NCI-H748 (cell line): ENCODE measurements around the gene STIM1.

Experiments used
- DNase-seq: peaks from one replicate; lab custom pipeline; 2025; ENCODE audit not compliant: unreplicated experiment; lab: John Stamatoyannopoulos, UW

Gene STIM1

DNA sequence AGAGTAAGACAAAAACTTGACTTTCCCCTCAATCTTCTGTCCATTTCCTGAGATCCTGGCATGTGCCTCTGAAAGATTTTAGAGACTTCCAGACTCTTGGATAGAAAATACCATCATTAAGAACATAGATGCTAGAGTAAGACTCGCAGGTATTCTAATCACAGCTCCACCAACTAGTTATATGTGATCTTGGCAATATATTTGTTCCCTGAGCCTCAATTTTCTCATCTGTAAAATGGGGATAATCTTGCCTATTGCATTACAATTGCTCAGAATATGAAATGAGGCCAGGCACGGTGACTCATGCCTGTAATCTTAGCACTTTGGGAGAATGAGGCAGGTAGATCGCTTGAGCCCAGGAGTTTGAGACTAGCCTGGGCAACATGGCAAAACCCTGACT is 25.4 kb upstream of the STIM1 start:
- DNase-seq, result no peak

- no peak for DNase-seq
These were observed 24.7 kb upstream of the STIM1 start for GRCh38 chr11:3830730-3831129.

DNA sequence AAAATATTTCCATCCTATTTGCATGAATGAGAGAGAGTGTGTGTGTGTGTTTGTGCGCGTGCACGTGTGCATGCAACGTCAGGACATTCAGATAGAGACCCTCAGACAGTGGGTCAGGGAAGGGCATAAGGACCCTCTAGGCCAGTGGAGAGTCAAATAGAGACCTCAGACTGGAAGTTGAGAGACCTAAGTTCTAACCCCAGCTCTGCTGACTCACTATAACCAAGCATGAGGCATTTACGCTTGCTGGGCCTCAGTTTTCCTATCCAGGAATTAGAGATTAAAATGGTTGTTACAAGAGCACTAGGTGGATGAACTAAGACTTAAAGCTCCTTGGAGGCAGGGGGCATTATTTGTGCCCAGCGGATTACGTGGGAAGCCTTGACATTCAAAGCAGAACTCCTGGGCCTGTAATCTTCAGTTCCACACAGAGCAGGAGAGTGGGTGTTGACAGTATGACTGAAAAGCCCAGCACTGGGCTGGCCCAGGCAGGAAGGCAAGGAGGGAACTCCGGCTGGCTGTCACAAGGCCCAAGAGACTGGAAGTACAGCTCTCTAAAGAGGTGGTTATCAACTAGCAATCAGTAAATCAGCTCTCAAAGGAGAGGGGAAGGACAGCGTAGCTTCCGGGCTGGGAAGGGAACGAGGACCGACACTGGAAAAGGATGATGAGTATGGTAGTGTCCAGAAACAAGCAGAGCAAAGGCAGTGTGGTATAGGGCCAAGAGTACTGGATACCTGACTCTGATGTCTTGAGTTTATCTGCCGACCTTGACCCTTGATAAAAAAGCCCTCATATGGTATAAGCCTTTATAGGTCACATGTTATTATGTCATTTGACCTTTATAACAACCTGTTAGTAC is 23.9 kb upstream of the STIM1 start:
- no peak for DNase-seq

DNA sequence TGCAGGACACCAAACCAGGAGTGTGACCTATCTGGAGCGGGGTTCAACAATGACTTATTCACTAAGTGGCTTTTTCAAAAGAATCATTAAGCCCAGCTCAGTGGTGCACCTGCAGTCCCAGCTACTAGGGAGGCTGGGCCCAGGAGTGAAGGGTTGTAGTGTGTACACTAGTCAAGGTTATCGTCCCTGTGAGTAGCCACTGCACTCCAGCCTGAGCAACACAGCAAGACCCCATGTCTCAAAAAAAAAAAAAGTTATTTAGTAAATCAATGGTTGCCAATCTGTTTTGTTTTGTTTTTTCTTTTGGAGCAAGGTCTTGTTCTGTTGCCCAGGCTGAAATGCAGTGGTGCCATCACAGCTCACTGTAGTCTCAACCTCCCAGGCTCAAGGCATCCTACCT is 22.6 kb upstream of the STIM1 start:
- no peak for DNase-seq

DNA sequence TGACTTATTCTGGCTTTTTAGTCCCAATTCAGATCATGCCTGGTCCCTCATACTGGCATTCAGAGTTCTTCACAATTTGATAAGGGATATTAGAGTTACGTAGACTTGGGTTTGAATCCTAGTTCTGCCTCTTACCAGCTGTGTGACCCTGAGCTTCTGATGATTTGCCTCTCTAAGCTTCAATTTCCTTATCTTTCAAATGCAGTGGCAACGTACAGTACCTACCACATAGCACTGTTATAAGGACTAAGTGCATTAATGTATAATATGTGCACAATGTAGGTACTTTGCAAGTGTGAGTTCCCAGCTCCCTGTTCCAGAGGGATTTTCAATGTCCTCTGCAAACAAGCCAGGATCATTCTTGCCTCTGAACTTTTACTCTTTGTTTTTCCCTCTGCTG is 22.0 kb upstream of the STIM1 start:
- no peak for DNase-seq

- DNase-seq, result no peak
These were observed 21.2 kb upstream of the STIM1 start for GRCh38 chr11:3834349-3834663.

DNA sequence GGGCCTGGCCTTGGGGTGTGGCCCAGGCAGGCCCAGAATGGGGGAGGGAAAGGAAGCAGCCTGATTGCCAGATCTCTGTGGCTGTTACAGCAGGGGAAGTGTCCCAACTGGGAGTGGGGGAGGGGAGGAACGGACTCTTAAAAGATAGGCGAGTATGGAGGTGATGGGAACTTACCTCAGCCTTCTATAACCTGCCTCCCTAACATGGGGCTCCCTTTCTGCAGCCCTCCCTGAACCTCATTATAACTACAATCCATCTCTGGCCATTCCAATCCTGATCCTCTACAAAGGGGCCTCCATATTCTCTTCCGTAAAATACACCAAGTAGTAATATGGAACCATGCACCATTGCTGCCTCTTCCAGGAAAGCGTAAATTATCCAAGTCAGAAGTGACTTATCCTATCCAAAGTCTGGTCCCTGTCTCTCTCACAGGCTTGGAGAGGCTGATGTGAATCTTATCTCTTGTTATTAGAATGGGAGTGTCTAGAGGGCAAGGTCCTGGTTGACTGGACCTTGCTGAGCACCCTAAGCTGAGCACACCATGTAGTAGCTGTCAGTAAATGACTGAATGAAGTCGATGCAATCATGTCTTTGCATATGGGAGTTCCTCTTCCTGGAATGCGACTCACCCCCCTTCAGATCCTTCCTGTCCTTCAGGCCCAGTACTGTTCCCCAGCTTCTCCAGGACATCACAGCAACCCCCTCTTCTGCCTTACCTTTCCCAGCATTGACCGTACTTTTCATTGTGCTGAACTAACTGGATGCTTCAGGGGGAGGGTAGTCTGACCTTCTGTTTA is 20.6 kb upstream of the STIM1 start:
- DNase-seq, result no peak

DNA sequence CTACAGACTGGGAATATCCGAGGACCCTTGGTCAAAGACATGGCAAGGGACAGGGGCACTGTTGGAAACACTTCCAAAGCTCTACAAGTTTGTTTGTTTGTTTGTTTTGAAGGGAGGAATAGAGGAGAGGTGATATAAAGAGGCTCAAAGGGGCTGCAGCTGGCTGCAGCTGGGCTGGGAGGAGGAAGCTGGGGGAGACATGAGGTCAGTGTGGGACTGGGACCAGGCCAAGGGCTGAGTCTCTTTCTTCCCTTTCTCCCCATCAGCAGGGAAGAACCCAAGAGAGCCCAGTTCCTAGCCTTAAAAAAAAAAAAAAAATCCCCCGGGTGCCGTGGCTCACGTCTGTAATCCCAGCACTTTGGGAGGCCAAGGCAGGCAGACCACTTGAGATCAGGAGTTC is 19.7 kb upstream of the STIM1 start:
- DNase-seq, result no peak

DNA sequence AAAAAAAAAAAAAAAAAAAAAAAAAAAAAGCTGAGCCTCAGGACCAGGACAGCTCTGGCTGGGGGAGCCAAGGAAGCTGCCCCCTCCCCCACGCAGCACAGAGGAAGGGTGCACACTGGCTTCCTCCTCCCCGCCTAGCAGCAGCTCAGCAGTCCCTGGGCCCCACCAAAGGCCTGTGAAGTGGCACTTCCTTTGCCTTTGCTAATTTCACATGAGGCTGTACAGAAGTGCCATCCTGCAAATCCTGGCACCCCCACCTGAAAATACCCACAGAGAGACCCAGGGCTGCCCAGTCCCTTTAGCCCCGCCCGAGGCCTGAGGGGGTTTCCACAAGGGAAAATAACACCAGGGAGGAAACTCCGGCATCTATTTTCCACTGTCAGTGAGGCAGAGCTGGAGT is 18.6 kb upstream of the STIM1 start:
- DNase-seq, result no peak

DNA sequence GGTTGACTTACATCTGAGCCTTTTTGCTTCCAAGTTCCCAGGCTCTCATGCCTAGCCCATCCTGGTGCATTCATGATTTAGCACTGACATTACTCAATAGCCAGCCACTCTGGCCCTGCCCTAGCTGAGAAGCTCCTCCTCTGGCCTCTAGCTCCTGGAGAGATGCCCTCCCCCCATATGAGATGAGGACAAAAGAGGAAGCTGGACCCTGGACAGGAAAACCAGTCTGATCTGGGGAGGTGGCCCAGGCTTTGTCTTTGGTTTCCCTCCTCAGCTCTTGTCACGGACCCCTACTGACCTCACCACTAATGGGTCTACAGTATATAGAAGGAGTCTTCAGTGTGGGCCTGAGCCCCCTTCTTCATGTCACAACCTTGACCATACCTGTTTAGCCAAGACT is 17.7 kb upstream of the STIM1 start:
- DNase-seq, result no peak

GRCh38 chr11:3838504-3838903 is 17.0 kb upstream of the STIM1 start:
- DNase-seq, result no peak

GRCh38 chr11:3840004-3840869 is 15.2 kb upstream of the STIM1 start:
- DNase-seq, result no peak

DNA sequence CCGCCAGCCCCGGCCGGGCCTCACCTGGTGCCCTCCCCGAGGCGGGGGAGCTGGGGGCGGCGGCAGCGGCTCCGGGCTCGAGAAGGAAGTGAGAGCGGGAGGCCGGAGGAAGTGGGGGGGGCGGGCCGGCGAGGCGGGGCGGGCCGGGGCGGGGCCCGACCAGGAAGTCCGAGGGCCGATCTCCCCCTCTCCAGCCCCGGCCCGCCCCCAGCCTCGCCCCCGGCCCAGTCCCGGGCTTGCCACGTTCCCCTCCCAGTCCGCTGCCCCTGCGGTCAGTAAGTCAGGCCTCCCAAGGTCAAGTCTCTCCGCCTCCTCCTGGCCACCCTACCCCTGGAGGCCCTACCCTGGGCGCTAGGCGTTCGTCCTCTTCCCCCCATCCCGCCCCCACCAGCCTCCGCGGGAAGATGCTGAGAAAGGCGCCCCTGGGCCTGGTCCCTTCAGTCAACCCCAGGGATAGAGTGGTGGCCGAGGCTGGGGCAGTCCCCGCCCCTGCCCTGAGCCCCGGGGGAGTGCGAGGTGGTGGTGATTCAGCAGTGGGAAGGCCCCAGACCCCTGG is 14.5 kb upstream of the STIM1 start, which contains the start of gene RHOG:
Gene RHOG, minus strand, starts transcription at position 90 of the 556 bp plus-strand sequence. CDS start 12,821 bp downstream, outside the sequence.
- DNase-seq, result peak; percentile 70

- peak; percentile 88 for DNase-seq
These were observed 13.8 kb upstream of the STIM1 start for GRCh38 chr11:3841426-3842350.

DNA sequence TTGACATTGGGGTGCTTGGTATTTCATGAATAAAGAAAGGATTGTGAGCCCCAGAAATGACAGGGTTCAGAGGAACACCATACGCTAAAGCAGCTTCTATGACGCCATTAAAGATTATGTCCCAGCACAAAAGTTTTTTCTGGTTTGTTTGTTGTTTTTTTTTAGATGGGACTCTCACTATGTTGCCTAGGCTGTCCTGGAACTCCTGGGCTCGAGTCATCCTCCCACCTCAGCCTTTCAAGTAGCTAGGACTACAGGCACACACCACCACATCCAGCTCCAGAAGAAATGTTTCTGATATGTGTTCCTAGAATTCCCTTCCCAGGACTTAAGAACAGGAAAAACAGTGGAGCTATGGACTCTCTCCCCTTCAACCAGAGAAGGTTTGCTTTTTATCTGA is 12.1 kb upstream of the STIM1 start:
- no peak for DNase-seq

- no peak for DNase-seq
These were observed 10.2 kb upstream of the STIM1 start for GRCh38 chr11:3845246-3845645.

DNA sequence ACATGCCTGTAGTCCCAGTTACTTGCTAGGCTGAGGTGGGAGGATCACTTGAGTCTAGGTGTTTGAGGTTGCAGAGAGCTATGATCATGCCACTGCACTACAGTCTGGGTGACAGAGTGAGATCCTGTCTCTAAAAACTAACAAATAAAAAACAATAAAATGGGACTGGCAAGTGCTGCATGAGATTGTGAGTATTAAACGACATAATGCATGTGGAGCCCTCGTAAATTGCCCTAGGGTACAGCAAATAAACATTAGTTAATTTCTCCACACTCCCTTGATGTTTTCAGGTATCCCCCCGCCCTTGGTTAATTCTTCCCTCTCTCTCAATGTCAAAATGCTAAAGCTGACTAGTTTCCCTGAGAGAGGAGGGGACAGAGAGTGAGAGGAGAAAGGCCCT is 9.8 kb upstream of the STIM1 start:
- no peak for DNase-seq

DNA sequence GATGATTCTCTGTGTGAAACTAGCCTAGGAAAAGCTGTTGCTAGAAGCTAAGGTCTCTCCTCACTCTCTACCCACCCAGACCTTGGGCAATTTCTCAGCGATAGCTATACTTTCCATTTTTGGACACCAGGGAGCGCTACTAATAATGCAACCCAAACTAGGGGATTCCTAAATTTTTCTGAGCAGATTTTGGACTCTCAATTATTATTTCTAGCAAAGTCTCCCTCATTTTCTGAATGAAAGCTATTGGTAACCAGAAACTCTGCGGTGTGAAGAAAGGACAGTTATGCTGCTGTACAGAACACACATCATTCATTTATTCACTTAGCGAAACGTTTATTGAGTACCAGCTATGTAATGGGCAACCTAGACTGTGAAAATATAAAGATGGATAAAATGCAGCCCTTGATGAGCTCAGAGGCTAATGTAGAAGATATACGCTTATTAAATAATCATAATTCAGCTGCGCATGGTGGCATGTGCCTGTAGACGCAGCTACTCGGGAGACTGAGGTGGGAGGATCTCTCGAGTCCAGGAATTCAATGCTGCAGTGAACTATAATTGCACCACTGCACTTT is 6.1 kb upstream of the STIM1 start:
- DNase-seq, result peak; percentile 60

GRCh38 chr11:3853545-3853842 is 2.0 kb upstream of the STIM1 start:
- DNase-seq, result no peak
